HL-60 (cell line): ENCODE data around the gene SYNGR3.

Experiments
- DNase-seq, 2 experiments: peaks; one replicate each; pipeline ENCODE4 v3.0.0-alpha.2; 2010 to 2020; ENCODE audit warnings: low read depth in 1 of 2, low spot score in 1 of 2
- H3K27ac ChIP-seq: fragments of 250-450 bp; sonication (Bioruptor Pico); replicated peaks from 2 replicates; pipeline ENCODE4 v1.5.1; 2020; ENCODE audit warnings: mild to moderate bottlenecking, moderate library complexity
- H3K27me3 ChIP-seq: fragments of 250-450 bp; sonication (Bioruptor Pico); 2 replicates; pipeline ENCODE4 v1.5.1; 2021; ENCODE audit warnings: mild to moderate bottlenecking, moderate library complexity; ENCODE audit not compliant: insufficient read depth, poor library complexity, severe bottlenecking
- H3K4me3 ChIP-seq: replicated peaks from 2 replicates; pipeline ENCODE4 v1.5.1; 2011; ENCODE audit warnings: mild to moderate bottlenecking, control low read depth, low read length; ENCODE audit not compliant: insufficient read depth
- CTCF ChIP-seq: IDR thresholded peaks from one replicate; pipeline ENCODE4 v1.5.1; 2011; ENCODE audit warnings: low read length, control low read depth, inconsistent platforms; ENCODE audit not compliant: insufficient read depth
- GABPA ChIP-seq: IDR thresholded peaks from 2 replicates; pipeline ENCODE4 v1.6.1; 2012; ENCODE audit warnings: low read depth
- POLR2AphosphoS5 ChIP-seq: IDR thresholded peaks from 2 replicates; pipeline ENCODE4 v1.6.1; 2012; ENCODE audit warnings: low read depth
- REST ChIP-seq: IDR thresholded peaks from 2 replicates; pipeline ENCODE4 v1.6.1; 2012; ENCODE audit warnings: low read depth; ENCODE audit not compliant: insufficient replicate concordance
- SPI1 ChIP-seq: IDR thresholded peaks from 2 replicates; pipeline ENCODE4 v1.6.1; 2012; ENCODE audit warnings: low read depth, mild to moderate bottlenecking, borderline replicate concordance

Gene SYNGR3

GRCh38 chr16:2019921-2020831 lies 30.4 kb downstream of the SYNGR3 start:
- no peak for DNase-seq
- TF ChIP-seq POLR2AphosphoS5 (no peak), SPI1 (no peak), GABPA (no peak), REST (no peak), CTCF (no peak)
- Histone ChIP-seq H3K27me3 (peaks cover 19% of the 10 kb centered on the region), H3K4me3 (no peak overlapping the region), H3K27ac (no peak overlapping the region)

- DNase-seq = no peak
- no peak for TF ChIP-seq REST
- no peak for TF ChIP-seq GABPA
- Histone ChIP-seq H3K27me3 (peaks cover 33% of the 10 kb centered on the region), H3K27ac (no peak overlapping the region), H3K4me3 (peak overlapping the region; percentile 17; the same call in 1 of the 2 replicates)
Observed at GRCh38 chr16:2022723-2023091, 32.9 kb downstream of the SYNGR3 start.

- Histone ChIP-seq H3K27ac (no peak overlapping the region), H3K4me3 (peak overlapping the region; percentile 23), H3K27me3 (peaks cover 39% of the 10 kb centered on the region)
- DNase-seq = peak; percentile 78 to 89
- no peak for TF ChIP-seq GABPA
- 0 out of 2 replicates have a peak, but pooled peaks have one; percentile 6 for TF ChIP-seq SPI1
- no peak for TF ChIP-seq REST
- TF ChIP-seq CTCF = peak; percentile 95
- no peak for TF ChIP-seq POLR2AphosphoS5
Observed at GRCh38 chr16:2023092-2024031, 33.6 kb downstream of the SYNGR3 start.
